ENCODE measurements around the gene BAZ2B. TPM values are rescaled to one million over a fixed set of nuclear protein-coding genes. Genes with fewer than 3 reads are reported as not detected.

The BAZ2B gene
- total and polyA plus RNA-seq, 9 of the 15 experiments (the other 6 are each of a cell fraction or from before 2014, with no cell fraction given), result 7.5 to 38.6 (median 19.8) TPM

GRCh38 chr2:159573294-159573693, 43.1 kb downstream of the BAZ2B start:
- in situ Hi-C loops (cut with MboI), result no loop called here
- WGBS (ENCODE audit: insufficient coverage, low coverage, missing lambda C conversion rate), result 63% methylated on average over 4 of the region's 4 CpGs
- TF ChIP-seq ZFP36 (IDR thresholded peaks at IDR 0.05; ENCODE audit: low read depth, low read length, partially characterized antibody) (no peak), FOXK1 (CRISPR knock-in tag; IDR thresholded peaks at IDR 0.05; ENCODE audit: borderline replicate concordance) (no peak), SP1 (CRISPR knock-in tag; IDR thresholded peaks at IDR 0.05) (no peak), TRIM28 (IDR thresholded peaks at IDR 0.05) (0 out of 2 replicates have a peak, but pooled peaks have one; percentile 48), RBM14 (IDR thresholded peaks at IDR 0.05; ENCODE audit: borderline replicate concordance, insufficient read depth, low read depth, low read length) (no peak), NFIX (CRISPR knock-in tag; IDR thresholded peaks at IDR 0.05; ENCODE audit: low read depth) (no peak), CBX3 (IDR thresholded peaks at IDR 0.05; ENCODE audit: borderline replicate concordance in 1 of 2, low read length in 2 of 2) (peak in 1 of 2 experiments; percentile 74; a peak in 1 of 3 replicates), TRIM24 (IDR thresholded peaks at IDR 0.05) (peak in 1 of 2 experiments; percentile 69; a peak in 2 of 4 replicates), KDM1A (IDR thresholded peaks at IDR 0.05) (0 out of 4 replicates have a peak, but pooled peaks of 1 of the 2 experiments have one; percentile 9), ZKSCAN1 (IDR thresholded peaks at IDR 0.05; ENCODE audit: low read depth, low read length) (no peak), ZNF77 (CRISPR knock-in tag; IDR thresholded peaks at IDR 0.05) (no peak), CBX5 (IDR thresholded peaks at IDR 0.05; ENCODE audit: borderline replicate concordance, low read depth) (0 out of 2 replicates have a peak, but pooled peaks have one; percentile 23)
- Histone ChIP-seq H2AFZ (ENCODE audit: low read depth, low read length) (no peak overlapping the region), H3K9me3 (replicated peaks; ENCODE audit: control insufficient read depth, insufficient read depth, low read depth, low read length) (peaks cover 5% of the 10 kb centered on the region), H3K27me3 (ENCODE audit: control insufficient read depth in 2 of 2, insufficient read depth in 2 of 2, low read length in 2 of 2) (no peaks in the 10 kb centered on the region), H3K9ac (ENCODE audit: insufficient read depth in 1 of 2, low read depth in 2 of 2, low read length in 2 of 2) (no peak overlapping the region), H3K4me3 (no peak overlapping the region), H3K36me3 (ENCODE audit: control insufficient read depth, insufficient read depth, low read length) (no peaks in the 10 kb centered on the region), H3K9me1 (ENCODE audit: control insufficient read depth, insufficient read depth, low read length) (no peaks in the 10 kb centered on the region), H3K27ac (ENCODE audit: extremely low read depth, low read depth, low read length) (no peak overlapping the region), H3K4me2 (ENCODE audit: insufficient read depth, low read length) (no peak overlapping the region), H3K79me2 (ENCODE audit: control insufficient read depth, insufficient read depth, low read length) (no peaks in the 10 kb centered on the region), H3K4me1 (replicated peaks in 1 of 2; ENCODE audit: control insufficient read depth in 2 of 2, insufficient read depth in 2 of 2, low read length in 2 of 2) (no peaks in the 10 kb centered on the region), H4K20me1 (replicated peaks; ENCODE audit: control insufficient read depth, insufficient read depth, low read length) (no peaks in the 10 kb centered on the region)
- no peak for ATAC-seq
- intact Hi-C loops (cut with micrococcal nuclease), result no loop called here
- POLR2A ChIA-PET, result no interaction called here
- no peak for DNase-seq (ENCODE audit: extremely low read depth in 1 of 4, low spot score in 3 of 4)
- no peak for FAIRE-seq
- CTCF ChIA-PET (ENCODE audit: low intra/inter-chr PET ratio), result no interaction called here
- BruUV-seq (replicated peaks), result no TSS peak

Data from K562 (cell line).